ENCODE data around the gene SUPT3H. TPM values are rescaled to one million over a fixed set of nuclear protein-coding genes. Genes with fewer than 3 reads are reported as not detected.

SUPT3H gene
- total and polyA plus RNA-seq, 2 of the 8 experiments (the other 6 are each of a cell fraction or from before 2014, with no cell fraction given), result 18.8 to 23.0 TPM

DNA sequence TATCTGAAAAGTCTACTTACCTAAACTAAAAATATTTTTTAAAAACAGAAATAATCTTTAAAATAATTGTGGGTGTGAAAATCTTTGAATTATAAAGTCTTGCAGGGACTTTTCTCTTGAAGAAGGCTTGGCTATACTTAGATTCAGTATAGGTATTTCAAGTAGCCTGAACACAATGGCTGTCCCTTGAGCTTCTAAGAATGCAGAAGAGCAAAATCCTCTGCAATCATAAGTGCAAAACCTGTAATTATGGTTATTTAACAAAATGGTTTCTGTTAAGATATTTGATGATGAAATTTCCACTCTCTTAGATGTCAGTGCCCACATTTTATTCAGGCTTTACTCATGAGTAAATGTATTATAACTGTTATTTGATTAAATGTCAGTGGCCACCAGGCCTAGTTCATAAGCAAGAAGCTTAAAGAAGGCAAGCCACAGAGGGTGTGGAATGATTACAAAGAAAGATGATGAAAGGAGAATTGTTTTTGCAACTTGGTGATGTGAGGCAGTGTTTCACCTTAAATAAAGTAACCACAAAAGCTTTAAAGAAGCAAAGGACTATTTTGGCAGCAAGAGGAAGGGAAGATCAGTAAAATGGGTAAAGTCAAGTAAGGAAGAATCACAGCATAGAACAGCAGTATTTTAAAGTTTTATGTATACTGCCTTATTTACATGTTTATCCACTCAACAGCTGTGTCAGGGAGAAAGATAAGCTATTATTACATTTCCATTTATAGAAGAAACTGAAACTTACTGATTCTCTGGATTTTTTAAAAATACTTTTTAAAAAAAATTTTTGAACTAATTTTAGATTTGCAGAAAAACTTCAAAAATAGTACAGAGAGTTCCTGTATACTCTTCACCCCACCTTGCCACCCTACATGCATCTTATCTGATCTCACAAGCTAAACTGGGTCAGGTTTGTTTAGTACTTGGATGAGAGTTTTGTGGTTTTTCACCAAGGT lies 400.8 kb downstream of the SUPT3H start:
- CTCF ChIA-PET (ENCODE audit: partially characterized antibody), result interaction anchor here (0.6 kb wide), 1 partner anchor 1063 kb away, joined by 3 read pairs; no protein-coding TSS in a partner anchor
- DNase-seq (ENCODE audit: low read depth in 1 of 2, low spot score in 2 of 2), result no peak
- POLR2A ChIA-PET (ENCODE audit: partially characterized antibody), result no interaction called here

More for the DNA sequence above, 400.8 kb downstream of the SUPT3H start:
- Histone ChIP-seq H3K4ac (replicated peaks; ENCODE audit: insufficient read length, low read depth, low read length) (no peak overlapping the region), H2BK5ac (ENCODE audit: low read depth, low read length) (no peak overlapping the region), H4K5ac (ENCODE audit: insufficient read length, low read depth, low read length) (no peak overlapping the region), H3K9me3 (ENCODE audit: insufficient read depth in 2 of 2, low read depth in 1 of 2, low read length in 1 of 2) (peaks cover 11 to 20% of the 10 kb centered on the region in 2 experiments), H3K9ac (replicated peaks in 1 of 4; ENCODE audit: extremely low read depth in 1 of 4, low read depth in 3 of 4, low read length in 3 of 4) (no peak overlapping the region), H3K79me1 (ENCODE audit: low read depth, low read length) (no peaks in the 10 kb centered on the region), H3K79me2 (ENCODE audit: control insufficient read depth in 1 of 2, insufficient read depth in 2 of 2, low read length in 2 of 2) (no peaks in the 10 kb centered on the region), H3K27ac (ENCODE audit: low read depth, low read length) (no peak overlapping the region), H2BK15ac (ENCODE audit: low read length) (no peak overlapping the region), H3K23me2 (ENCODE audit: low read depth, low read length) (no peaks in the 10 kb centered on the region), H3K36me3 (ENCODE audit: control insufficient read depth in 2 of 4, insufficient read depth in 4 of 4, low read length in 3 of 4) (peaks cover 0 to 13% (median 1%) of the 10 kb centered on the region in 4 experiments; a peak in 2 of 8 replicates), H2AK5ac (ENCODE audit: low read depth, low read length) (no peak overlapping the region), H3K4me2 (ENCODE audit: insufficient read depth in 1 of 2, low read depth in 2 of 2, low read length in 2 of 2) (no peak overlapping the region), H2BK20ac (ENCODE audit: low read length) (no peak overlapping the region), H2BK120ac (replicated peaks; ENCODE audit: low read depth, low read length) (no peak overlapping the region), H4K20me1 (replicated peaks in 1 of 2; ENCODE audit: control insufficient read depth in 1 of 2, insufficient read depth in 2 of 2, low read length in 2 of 2) (no peaks in the 10 kb centered on the region), H3K56ac (replicated peaks; ENCODE audit: insufficient read length, low read depth, low read length) (no peak overlapping the region), H4K91ac (replicated peaks; ENCODE audit: insufficient read length, low read length) (no peak overlapping the region), H3K23ac (ENCODE audit: insufficient read length) (no peak overlapping the region), H3K14ac (ENCODE audit: insufficient read length) (no peak overlapping the region), H3K4me3 (ENCODE audit: extremely low read depth in 1 of 4, insufficient read depth in 2 of 4, low read depth in 3 of 4, low read length in 4 of 4) (no peak overlapping the region), H2BK12ac (ENCODE audit: low read depth, low read length) (no peak overlapping the region), H4K8ac (ENCODE audit: extremely low read depth, insufficient read depth, low read length) (no peak overlapping the region), H2AFZ (ENCODE audit: low read length) (no peak overlapping the region), H3K27me3 (replicated peaks in 1 of 4; ENCODE audit: control insufficient read depth in 3 of 4, extremely low read depth in 1 of 4, insufficient read depth in 3 of 4, low read length in 3 of 4) (no peaks in the 10 kb centered on the region), H3K18ac (ENCODE audit: extremely low read depth, low read length) (no peak overlapping the region), H3K4me1 (replicated peaks in 1 of 4; ENCODE audit: control insufficient read depth in 3 of 4, insufficient read depth in 4 of 4, low read length in 3 of 4) (no peaks in the 10 kb centered on the region)
- FAIRE-seq, result no peak
- TF ChIP-seq RFX5 (IDR thresholded peaks at IDR 0.05; ENCODE audit: borderline replicate concordance, low read depth, low read length) (no peak), GTF2F1 (IDR thresholded peaks at IDR 0.05; ENCODE audit: borderline replicate concordance, low read depth, low read length) (no peak)
